Inflammatory macrophage treated with lipopolysaccharide for 4 hours (primary cell): ENCODE results near the gene PARD3B.

Experiments
- DNase-seq: peaks from one replicate; pipeline ENCODE4 v3.0.0-alpha.2; 2020

The PARD3B gene

GRCh38 chr2:204909791-204910190, 364.5 kb downstream of the PARD3B start:
- no peak for DNase-seq

DNA sequence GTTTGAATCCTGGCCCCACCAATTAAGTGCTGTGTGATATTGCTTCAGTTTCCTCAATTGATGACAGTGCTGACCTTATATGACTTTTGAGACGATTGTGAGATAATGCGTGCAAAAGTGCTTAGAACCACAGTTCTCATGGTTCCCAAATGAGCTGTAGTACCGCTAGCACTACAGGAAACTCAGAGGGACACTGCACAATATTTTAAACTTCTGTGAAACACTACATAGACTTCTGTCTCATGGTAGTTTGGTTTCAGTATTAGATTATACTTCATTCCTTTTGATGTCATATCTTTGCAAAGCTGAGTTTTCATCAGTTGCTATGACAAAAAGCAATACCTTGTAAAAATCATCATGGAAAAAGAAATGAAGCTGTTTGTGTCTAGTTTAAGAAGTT, 368.0 kb downstream of the PARD3B start:
- DNase-seq = no peak

- DNase-seq = no peak
Measured at GRCh38 chr2:204913854-204914464, 368.7 kb downstream of the PARD3B start.

DNA sequence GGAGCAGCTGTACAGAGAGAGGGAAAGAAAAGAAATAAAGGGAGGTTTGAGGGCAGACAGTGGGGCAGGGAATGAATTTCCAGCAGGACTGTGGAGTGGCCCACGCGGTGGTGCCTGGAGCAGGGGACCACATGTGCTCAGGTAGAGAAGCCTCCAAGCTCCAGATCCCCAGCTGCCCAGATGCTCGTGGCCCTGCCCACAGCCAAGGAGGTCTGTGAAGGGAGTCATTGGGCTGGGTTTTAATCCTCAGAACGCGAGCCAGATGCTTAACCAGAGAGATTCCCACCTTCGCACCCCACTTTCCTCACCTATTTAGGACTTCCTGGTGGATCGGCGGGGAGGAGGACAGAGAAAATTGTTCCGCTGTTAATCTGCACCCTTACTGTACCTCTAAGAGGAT, 369.4 kb downstream of the PARD3B start:
- no peak for DNase-seq

- no peak for DNase-seq
Measured at GRCh38 chr2:204917089-204917701, 371.9 kb downstream of the PARD3B start.

DNA sequence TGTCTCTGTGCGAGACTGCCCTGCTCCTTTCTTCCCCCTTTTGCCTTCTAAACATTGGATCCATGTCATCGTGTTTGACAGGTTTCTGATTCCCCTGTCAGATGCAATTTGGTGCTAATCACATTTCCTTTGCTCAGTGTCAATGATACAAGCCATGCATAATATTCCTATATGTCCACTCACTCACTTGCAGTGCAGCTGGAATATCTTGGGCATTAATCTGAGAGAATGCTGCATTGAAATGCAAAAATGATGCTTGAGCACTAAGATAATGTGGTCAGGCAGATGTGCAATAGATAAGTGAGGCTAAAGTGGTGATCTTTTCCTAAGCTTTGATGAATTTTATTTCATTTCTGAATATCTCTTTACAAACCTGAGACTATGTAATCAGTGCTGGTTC, 375.5 kb downstream of the PARD3B start:
- no peak for DNase-seq

DNA sequence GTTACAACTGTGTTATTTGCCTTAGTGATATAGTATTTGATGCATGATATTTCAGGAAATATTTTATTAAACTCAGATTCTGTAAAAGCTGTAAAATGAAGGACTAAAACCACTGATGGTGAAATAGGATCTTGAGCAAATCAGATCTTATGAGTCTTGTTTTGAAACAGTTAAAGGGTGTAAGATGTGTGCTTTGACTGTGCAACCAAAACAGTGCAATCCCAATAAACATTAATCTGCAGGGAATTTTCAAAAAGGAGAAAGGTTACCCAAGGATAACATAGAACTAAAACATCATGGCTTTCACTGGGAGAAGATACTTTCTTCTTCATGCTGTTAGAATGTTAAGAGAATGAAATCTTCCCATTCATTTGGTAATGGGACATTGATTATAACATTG, 378.7 kb downstream of the PARD3B start:
- DNase-seq = no peak

DNA sequence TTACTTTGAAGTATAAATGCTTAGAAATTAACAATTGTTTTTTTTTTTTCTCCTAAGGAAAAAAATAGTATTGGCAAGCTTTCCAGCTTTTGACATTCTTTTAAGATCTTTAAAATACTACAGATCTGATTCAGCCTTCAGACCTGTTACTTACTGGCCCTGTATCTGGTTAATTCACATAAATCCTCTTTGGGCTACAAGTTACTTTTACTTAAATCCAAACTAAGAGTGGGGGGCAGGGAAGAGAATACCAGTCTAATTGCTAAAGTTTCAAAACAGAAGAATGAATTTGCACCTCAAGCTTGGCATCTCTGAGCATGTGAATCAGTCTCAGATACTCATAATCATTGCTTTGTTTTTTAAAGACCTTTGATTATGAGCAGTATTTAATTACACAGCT, 386.3 kb downstream of the PARD3B start:
- DNase-seq = no peak

- no peak for DNase-seq
Measured at GRCh38 chr2:204933735-204934374, 388.6 kb downstream of the PARD3B start.

- no peak for DNase-seq
Measured at GRCh38 chr2:204944927-204945326, 399.7 kb downstream of the PARD3B start.

DNA sequence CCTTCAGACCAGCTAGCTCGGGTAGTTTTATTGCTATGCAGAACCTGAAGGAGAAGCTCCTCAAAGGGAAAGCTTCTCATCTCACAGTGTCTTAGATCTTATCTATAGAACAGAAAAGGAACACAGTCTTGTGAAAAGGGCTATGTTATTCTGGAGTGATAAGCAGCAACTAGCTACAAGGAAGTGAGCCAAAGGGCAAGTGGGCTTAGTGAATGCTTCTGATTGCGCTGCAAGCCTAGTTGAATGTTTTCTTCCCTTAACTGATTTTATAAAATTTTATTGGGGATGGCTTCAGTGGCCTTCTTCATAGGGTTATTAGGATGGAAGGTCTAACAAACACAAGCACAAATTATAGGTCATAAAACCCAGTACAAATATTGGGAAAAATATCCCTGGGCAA, 400.1 kb downstream of the PARD3B start:
- DNase-seq = no peak

DNA sequence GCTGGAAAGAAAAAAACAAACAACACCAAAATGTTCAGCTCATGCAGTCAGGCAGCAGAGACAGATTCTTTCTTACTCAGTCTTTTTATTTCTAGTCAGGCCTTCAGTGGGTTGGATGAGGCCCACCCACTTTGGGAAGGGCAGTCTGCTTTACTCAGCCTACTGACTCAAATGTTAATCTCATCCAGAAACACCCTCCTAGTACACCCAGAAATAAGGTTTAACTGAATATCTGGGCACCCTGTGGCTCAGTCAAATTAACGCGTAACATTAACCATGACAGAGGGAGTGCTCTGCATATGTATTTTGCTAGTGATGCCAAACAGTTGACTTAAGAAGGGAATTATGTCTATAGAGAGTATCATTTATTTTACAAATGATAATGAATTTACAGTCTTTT, 401.6 kb downstream of the PARD3B start:
- no peak for DNase-seq

DNA sequence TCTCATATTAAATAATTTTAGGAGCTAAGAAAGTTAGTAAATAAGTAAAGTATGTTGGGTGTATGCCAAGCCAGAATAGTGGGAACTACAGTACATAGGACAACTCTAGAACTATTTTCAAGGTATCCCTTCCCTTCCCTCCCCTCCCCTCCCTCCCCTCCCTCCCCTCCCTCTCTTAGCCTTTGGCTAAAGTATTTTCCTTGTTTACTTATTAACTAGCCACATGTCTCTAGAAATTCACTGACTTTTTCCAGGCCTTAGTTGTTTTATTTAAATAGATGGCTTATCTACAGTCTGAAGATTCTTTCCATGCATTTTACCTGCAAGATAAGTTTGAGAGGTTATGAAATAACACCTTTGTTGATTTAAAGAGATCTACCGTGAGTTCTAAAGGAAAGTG, 402.1 kb downstream of the PARD3B start:
- DNase-seq = no peak

GRCh38 chr2:204948024-204948763, 402.9 kb downstream of the PARD3B start:
- no peak for DNase-seq

DNA sequence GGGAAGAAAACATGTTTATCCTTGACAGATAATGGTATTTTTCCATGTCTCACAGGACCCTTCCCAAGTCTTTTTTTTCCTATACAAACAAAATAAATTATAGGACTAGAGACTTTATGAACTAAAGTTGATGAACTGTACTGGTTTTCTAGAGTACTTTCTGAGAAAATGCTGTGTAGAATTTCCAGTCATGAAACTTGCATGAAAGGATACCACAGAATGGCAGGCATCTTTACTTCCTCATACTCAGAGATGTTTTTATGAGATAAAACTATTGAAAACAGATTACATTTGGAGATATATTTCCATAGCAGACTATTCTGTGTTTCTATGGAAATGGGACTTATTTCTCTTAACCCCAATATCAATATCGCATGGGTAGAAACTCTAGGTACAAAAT, 403.5 kb downstream of the PARD3B start:
- no peak for DNase-seq

DNA sequence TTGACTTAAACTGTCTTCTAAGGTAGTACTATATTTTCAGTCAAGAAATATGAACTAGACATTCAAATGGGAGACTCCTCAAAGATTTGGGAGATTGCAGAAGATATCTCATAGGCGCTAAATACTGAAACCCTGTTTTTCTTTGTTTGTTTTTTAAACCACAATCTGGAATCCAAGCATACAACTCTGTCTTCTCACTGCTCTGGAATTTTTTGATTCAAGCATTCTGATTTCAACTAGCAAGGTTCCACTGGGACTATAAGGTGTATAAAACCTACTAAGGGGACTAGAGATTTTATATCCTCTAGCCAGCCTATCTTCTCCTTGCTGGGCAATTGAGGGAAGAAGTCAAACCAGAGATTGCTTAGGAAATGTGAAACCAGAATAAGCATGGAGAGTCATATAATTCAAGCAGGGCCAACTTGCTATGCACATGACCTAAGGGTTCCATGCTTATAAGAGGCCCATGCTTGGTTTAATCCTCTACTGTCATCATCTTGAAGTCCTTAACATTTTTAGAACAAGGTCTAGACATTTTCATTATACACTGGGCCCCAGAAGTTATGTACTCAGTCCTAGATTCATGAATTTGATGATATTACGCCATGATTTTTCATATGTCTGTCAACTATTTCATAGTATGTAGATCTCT, 405.5 kb downstream of the PARD3B start:
- no peak for DNase-seq

DNA sequence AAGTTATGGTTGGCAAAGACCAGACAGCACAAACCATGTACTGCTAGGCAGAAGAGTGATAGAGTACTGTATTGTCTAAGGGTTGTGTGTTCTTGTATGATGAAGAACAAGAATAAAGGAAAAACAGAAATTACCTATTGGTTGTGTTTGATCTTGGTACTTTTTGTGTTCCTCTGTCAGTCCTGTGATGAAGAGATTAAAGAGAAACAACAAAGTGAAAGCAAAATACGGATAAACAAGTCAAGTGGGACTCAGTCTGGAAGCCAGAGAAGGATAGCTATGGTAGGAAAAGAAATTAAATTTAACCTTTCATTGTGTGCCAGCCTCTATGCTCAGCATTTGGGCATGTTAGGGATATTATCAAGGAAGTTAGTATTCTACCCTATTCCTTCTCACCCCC, 413.1 kb downstream of the PARD3B start:
- no peak for DNase-seq

- DNase-seq = no peak
Measured at GRCh38 chr2:204964414-204964813, 419.1 kb downstream of the PARD3B start.

- DNase-seq = no peak
Measured at GRCh38 chr2:204966245-204966644, 421.0 kb downstream of the PARD3B start.

DNA sequence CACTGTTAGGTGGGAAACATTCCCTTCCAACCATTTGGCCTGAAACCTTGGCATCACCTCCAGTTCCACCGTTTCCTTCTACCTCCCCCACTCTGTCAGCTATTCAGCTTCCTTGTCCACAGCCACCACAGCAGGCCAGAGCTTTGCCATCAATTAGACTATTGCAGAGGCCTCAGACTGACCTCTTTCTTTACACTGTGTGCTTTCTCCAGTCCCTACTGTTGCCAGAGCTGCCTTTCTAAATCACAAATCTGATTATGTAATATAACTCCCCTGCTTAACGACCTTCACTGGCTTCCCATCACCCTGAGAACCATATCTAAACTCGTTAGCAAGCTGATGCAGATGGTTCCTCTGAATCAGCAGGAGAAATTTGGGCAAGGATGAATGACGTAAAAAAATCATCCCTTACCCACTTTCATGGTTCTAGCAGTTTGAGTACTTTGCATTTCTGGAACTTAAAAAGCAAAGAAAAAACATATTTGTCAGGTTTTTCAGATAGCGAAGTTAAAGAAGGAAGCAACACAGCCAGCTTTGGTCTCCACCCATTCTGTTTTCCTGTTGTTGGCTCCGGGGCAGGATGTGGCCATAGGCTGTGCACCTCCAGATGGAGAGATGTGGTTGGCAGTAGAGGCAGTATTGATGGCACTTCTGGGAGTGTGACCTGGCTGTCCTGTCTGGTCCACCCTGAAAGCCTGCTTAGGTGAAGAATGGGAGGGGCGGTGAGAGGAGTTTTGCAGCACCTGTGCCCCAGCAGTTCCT, 422.1 kb downstream of the PARD3B start:
- no peak for DNase-seq

DNA sequence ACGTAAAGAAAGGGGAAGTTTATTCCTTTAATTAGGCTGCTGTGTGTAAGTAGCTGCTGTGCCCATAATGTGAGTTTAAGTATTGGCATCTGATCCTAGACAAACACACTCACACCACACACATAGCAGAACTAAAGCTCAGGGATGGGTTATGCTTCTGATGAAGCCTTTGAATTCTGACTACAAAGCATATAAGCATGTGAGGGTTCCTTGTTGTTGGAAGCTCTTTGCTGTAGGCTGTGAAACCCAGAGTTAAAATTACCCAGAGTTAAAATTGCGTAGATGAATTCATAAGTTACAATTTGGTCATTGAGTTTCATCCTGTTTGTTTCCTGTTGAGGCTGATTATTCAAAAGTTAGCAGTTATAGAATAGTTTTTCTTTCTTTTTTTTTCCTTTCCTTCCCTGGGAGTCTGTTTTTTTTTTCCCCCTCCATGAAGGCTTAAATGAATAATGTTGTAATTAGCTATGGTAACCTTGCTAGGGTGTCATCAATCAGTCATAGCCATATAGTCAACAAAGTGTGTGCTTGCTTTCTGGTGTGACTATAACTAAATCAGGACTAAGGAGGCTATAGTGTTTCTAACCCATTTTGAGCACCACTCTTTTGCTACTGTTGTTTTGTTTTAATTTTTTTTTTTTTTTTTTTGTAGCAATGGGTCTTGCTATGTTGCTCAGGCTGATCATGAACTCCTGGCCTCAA, 426.1 kb downstream of the PARD3B start:
- DNase-seq = no peak

DNA sequence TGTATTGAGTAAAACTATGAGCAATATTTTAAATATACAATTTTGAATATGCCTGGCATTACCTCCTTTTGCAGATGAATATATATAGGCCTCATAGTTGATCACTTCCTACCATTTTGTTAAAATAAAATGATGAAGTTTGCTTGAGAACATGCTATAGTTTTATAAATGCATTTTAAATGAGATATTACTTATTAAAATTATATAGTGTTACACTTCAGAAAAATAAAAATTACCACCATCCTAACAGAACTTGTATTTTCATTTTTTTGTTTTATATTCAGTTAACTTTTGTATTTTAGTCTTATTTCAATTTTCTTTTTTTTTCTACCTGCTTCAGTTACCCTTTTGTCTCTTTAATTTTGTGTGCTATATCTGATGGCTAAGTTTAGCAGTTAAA, 426.9 kb downstream of the PARD3B start:
- DNase-seq = no peak
